ENCODE measurements around the gene SIRPA. TPM values are rescaled to one million over a fixed set of nuclear protein-coding genes. Genes with fewer than 3 reads are reported as not detected.
A peak's percentile ranks its signal among the peaks of the same experiment; 100 is the strongest.

SIRPA gene
- total RNA-seq, 2 donors from 2014 or later, result 20.3 to 31.0 TPM

DNA sequence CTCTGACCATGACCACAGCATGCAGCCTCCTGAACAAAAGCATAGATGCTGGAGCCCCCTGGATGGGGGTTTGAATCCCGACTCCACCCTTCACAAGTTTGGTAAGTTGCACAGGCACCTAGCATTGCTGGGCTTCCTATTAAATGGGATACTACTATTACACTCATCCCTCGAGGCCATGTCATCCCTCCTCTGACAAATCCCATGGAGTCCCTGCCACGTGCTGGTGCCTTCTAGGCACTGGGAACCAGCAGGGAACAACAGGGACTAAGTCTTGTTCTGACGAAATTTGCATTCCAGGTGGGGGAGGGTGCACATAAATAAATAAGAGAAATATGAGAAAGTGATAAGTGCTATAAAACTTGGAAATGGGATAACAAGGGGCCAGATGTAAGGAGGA lies 15.3 kb upstream of the SIRPA start:
- DNase-seq (ENCODE audit: low spot score), result no peak
- intact Hi-C loops (cut with DNase I), result no loop called here
- Histone ChIP-seq H3K9me3 (no peaks in the 10 kb centered on the region), H3K36me3 (no peaks in the 10 kb centered on the region), H3K27me3 (replicated peaks; ENCODE audit: insufficient read depth) (no peaks in the 10 kb centered on the region), H3K4me1 (replicated peaks) (no peaks in the 10 kb centered on the region), H3K27ac (no peak overlapping the region), H3K4me3 (no peak overlapping the region)
- WGBS, result 57% methylated on average over 4 of the region's 4 CpGs
- TF ChIP-seq POLR2AphosphoS5 (IDR thresholded peaks at IDR 0.05), result no peak
- TF ChIP-seq CTCF (IDR thresholded peaks at IDR 0.05), result no peak
- no peak for TF ChIP-seq POLR2A (IDR thresholded peaks at IDR 0.05)

DNA sequence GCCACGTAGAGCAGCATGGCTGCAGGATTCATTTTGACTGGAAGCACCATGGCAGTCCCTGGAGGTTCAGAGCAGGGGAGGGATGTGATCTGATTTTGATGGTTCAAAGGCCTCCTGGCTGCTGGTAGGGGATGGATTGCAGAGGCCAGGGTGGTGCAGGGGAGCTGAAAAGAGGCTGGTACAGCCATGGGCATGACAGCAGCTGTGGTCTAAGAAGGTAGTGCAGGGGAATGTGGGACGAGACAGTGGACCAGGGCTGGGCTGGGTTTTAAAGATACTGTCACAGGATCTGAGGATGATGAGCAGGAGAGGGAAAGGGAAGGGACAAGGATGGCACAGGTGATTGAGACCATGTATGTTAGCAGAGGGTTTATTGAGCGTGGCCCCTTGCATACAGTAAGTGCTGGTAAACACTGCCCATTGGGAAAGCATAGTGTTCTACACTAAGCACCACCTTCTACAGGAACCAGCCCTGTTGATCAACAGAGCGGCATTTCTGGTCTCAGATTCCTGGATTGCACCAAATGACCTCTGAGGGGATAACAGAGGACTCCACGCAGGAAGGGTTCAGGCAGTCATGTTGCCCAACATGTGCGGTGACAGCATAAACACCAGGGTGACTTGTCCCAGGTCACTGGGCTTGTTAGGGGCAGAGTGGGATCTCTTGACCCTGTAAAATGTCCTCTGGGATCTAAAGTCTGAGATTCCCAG lies 14.5 kb upstream of the SIRPA start:
- H3K36me3 ChIP-seq, result no peaks in the 10 kb centered on the region
- TF ChIP-seq POLR2AphosphoS5 (IDR thresholded peaks at IDR 0.05) (no peak), CTCF (IDR thresholded peaks at IDR 0.05) (no peak), POLR2A (IDR thresholded peaks at IDR 0.05) (no peak)
- no peaks in the 10 kb centered on the region for H3K9me3 ChIP-seq
- no peak overlapping the region for H3K27ac ChIP-seq
- no peak for DNase-seq (ENCODE audit: low spot score)
- H3K4me3 ChIP-seq, result no peak overlapping the region
- intact Hi-C loops (cut with DNase I), result no loop called here
- H3K27me3 ChIP-seq (replicated peaks; ENCODE audit: insufficient read depth), result no peaks in the 10 kb centered on the region
- H3K4me1 ChIP-seq (replicated peaks), result no peaks in the 10 kb centered on the region
- WGBS, result 87% methylated on average over 6 of the region's 6 CpGs

GRCh38 chr20:1881240-1881835 lies 13.9 kb upstream of the SIRPA start:
- no peak for DNase-seq (ENCODE audit: low spot score)
- TF ChIP-seq CTCF (IDR thresholded peaks at IDR 0.05) (peak in 1 of 4 experiments; percentile 43), POLR2AphosphoS5 (IDR thresholded peaks at IDR 0.05) (no peak), POLR2A (IDR thresholded peaks at IDR 0.05) (no peak)
- WGBS, result 43% methylated on average over 12 of the region's 12 CpGs
- intact Hi-C loops (cut with DNase I), result no loop called here
- no peaks in the 10 kb centered on the region for H3K27me3 ChIP-seq (replicated peaks; ENCODE audit: insufficient read depth)
- H3K9me3 ChIP-seq, result no peaks in the 10 kb centered on the region
- no peak overlapping the region for H3K27ac ChIP-seq
- no peak overlapping the region for H3K4me3 ChIP-seq
- H3K36me3 ChIP-seq, result no peaks in the 10 kb centered on the region
- H3K4me1 ChIP-seq (replicated peaks), result no peaks in the 10 kb centered on the region

DNA sequence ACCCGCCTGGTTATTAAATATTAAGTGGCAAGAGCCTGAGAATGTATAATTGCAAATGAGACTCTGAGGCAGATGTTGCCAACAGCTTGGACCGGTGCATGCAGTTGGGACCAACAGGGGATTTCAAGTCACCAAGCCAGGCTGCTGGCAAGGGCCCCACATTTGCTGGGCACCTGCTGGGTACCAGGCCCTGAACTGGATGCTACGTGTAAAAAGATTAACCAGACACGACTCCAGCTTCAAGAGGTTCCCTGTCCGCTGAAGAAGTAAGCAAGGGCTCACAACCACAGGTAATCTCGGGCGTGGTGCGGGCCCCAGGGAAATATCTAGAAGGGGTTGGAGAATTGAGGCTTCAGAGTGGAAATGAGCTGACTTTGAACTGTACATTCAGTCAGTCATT lies 13.2 kb upstream of the SIRPA start:
- H3K9me3 ChIP-seq, result no peaks in the 10 kb centered on the region
- TF ChIP-seq POLR2A (IDR thresholded peaks at IDR 0.05) (no peak), POLR2AphosphoS5 (IDR thresholded peaks at IDR 0.05) (no peak), CTCF (IDR thresholded peaks at IDR 0.05) (no peak)
- intact Hi-C loops (cut with DNase I), result no loop called here
- H3K27me3 ChIP-seq (replicated peaks; ENCODE audit: insufficient read depth), result no peaks in the 10 kb centered on the region
- 81% methylated on average over 8 of the region's 8 CpGs for WGBS
- no peaks in the 10 kb centered on the region for H3K36me3 ChIP-seq
- no peak overlapping the region for H3K4me3 ChIP-seq
- H3K4me1 ChIP-seq (replicated peaks), result no peaks in the 10 kb centered on the region
- DNase-seq (ENCODE audit: low spot score), result no peak
- H3K27ac ChIP-seq, result no peak overlapping the region

DNA sequence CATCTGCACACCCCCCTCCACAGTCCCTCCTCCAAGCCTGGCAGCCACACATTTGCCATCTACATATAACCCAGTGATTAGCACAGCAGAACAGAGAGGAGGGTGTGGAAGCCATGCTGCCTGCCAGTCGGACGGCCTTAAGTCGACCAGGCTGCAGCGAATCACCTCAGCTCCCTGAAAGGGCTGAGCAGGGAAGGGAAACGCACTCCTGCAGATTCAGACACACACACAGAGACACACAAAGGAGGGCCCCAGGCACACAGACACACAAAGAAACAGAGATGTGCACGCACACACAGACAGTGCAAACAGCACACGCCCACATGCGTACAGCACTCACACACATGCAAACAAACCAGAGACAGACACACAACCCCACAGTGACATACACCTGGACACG lies 11.2 kb upstream of the SIRPA start:
- H3K4me3 ChIP-seq, result no peak overlapping the region
- no peaks in the 10 kb centered on the region for H3K36me3 ChIP-seq
- no peaks in the 10 kb centered on the region for H3K9me3 ChIP-seq
- H3K4me1 ChIP-seq (replicated peaks), result no peaks in the 10 kb centered on the region
- WGBS, result 34% methylated on average over 9 of the region's 9 CpGs
- intact Hi-C loops (cut with DNase I), result no loop called here
- no peak for TF ChIP-seq CTCF (IDR thresholded peaks at IDR 0.05)
- TF ChIP-seq POLR2AphosphoS5 (IDR thresholded peaks at IDR 0.05), result no peak
- no peak for TF ChIP-seq POLR2A (IDR thresholded peaks at IDR 0.05)
- H3K27me3 ChIP-seq (replicated peaks; ENCODE audit: insufficient read depth), result no peaks in the 10 kb centered on the region
- no peak for DNase-seq (ENCODE audit: low spot score)
- no peak overlapping the region for H3K27ac ChIP-seq
